ENCODE data around the gene RBM24.

DNA sequence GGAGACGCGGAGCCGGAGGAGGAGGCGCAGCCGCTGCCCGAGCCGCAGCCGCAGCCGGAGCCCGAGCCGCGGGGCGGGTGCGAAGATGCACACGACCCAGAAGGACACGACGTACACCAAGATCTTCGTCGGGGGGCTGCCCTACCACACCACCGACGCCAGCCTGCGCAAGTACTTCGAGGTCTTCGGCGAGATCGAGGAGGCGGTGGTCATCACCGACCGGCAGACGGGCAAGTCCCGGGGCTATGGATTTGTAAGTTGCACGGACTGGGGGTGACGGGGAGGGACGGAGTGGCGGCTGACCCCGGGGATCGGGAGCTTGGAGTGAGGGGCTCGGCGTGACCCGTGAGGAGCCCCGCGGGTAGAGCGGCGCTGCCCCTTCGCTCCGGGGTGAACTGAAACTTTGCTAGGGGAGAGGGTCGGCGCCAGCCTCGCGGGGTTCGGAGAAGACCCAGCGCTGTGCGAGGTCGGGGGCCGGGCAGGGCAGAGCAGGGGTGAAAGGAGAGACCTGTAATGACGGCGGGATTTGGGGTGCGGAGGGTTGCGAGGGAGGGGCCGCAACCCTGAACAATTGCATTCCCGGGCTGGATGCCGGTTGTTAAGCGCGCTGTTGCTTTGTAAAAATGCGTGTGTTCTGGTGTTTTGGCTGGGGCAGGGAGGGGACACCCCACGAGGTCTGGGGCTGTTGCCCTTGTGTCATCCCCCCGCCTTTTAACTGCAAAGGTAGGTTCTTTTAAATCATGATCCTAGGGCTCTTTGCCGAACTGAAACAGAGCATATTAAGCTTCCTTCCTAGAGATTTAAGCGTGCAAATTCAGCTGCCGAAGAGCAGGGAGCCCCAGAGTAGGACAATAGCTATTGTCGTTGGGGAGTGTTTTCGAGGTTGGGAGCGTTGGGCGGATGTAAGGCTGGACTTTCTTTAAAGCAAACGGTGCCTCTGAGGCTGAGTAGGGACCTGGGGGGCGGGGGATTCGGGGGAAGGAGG, 628 bp downstream of the RBM24 start:
- TF ChIP-seq POLR2AphosphoS5 (IDR thresholded peaks at IDR 0.05; ENCODE audit: low read depth, low read length), result no peak
- TF ChIP-seq SRF (IDR thresholded peaks at IDR 0.05; ENCODE audit: low read depth), result no peak
- no peak for TF ChIP-seq POLR2A (IDR thresholded peaks at IDR 0.05; ENCODE audit: borderline replicate concordance, extremely low read depth, insufficient read depth, insufficient read length)

All from HCT116 (cell line).